ENCODE measurements around the gene ATP2B1.

Gene ATP2B1

GRCh38 chr12:89662623-89663022 lies 46.0 kb downstream of the ATP2B1 start:
- in situ Hi-C loops (cut with HindIII; ENCODE audit: low sequenced_read_pairs), result no loop called here

- in situ Hi-C loops (cut with HindIII; ENCODE audit: low sequenced_read_pairs), result no loop called here
Measured at GRCh38 chr12:89661706-89662330, 46.8 kb downstream of the ATP2B1 start.

GRCh38 chr12:89657739-89658138 lies 50.9 kb downstream of the ATP2B1 start:
- in situ Hi-C loops (cut with HindIII; ENCODE audit: low sequenced_read_pairs), result no loop called here

- in situ Hi-C loops (cut with HindIII; ENCODE audit: low sequenced_read_pairs), result no loop called here
Measured at GRCh38 chr12:89657066-89657465, 51.6 kb downstream of the ATP2B1 start.

- in situ Hi-C loops (cut with HindIII; ENCODE audit: low sequenced_read_pairs), result no loop called here
Measured at GRCh38 chr12:89655841-89656240, 52.8 kb downstream of the ATP2B1 start.

GRCh38 chr12:89651192-89651591 lies 57.4 kb downstream of the ATP2B1 start:
- in situ Hi-C loops (cut with HindIII; ENCODE audit: low sequenced_read_pairs), result no loop called here

GRCh38 chr12:89650239-89650638 lies 58.4 kb downstream of the ATP2B1 start:
- in situ Hi-C loops (cut with HindIII; ENCODE audit: low sequenced_read_pairs), result no loop called here

- in situ Hi-C loops (cut with HindIII; ENCODE audit: low sequenced_read_pairs), result no loop called here
Measured at GRCh38 chr12:89649820-89650219, 58.8 kb downstream of the ATP2B1 start.

- in situ Hi-C loops (cut with HindIII; ENCODE audit: low sequenced_read_pairs), result no loop called here
Measured at GRCh38 chr12:89649139-89649538, 59.5 kb downstream of the ATP2B1 start.

GRCh38 chr12:89648211-89648930 lies 60.3 kb downstream of the ATP2B1 start:
- in situ Hi-C loops (cut with HindIII; ENCODE audit: low sequenced_read_pairs), result no loop called here

GRCh38 chr12:89645434-89645833 lies 63.2 kb downstream of the ATP2B1 start:
- in situ Hi-C loops (cut with HindIII; ENCODE audit: low sequenced_read_pairs), result no loop called here

GRCh38 chr12:89642959-89643358 lies 65.7 kb downstream of the ATP2B1 start:
- in situ Hi-C loops (cut with HindIII; ENCODE audit: low sequenced_read_pairs), result no loop called here

- in situ Hi-C loops (cut with HindIII; ENCODE audit: low sequenced_read_pairs), result no loop called here
Measured at GRCh38 chr12:89636776-89637160, 71.9 kb downstream of the ATP2B1 start.

GRCh38 chr12:89636052-89636775 lies 72.4 kb downstream of the ATP2B1 start:
- in situ Hi-C loops (cut with HindIII; ENCODE audit: low sequenced_read_pairs), result no loop called here

GRCh38 chr12:89634508-89634907 lies 74.1 kb downstream of the ATP2B1 start:
- in situ Hi-C loops (cut with HindIII; ENCODE audit: low sequenced_read_pairs), result no loop called here

GRCh38 chr12:89632778-89633177 lies 75.9 kb downstream of the ATP2B1 start:
- in situ Hi-C loops (cut with HindIII; ENCODE audit: low sequenced_read_pairs), result no loop called here

GRCh38 chr12:89622115-89622514 lies 86.5 kb downstream of the ATP2B1 start:
- in situ Hi-C loops (cut with HindIII; ENCODE audit: low sequenced_read_pairs), result no loop called here

- in situ Hi-C loops (cut with HindIII; ENCODE audit: low sequenced_read_pairs), result no loop called here
Measured at GRCh38 chr12:89621521-89621920, 87.1 kb downstream of the ATP2B1 start.

GRCh38 chr12:89619764-89620163 lies 88.9 kb downstream of the ATP2B1 start:
- in situ Hi-C loops (cut with HindIII; ENCODE audit: low sequenced_read_pairs), result no loop called here

GRCh38 chr12:89618113-89618862 lies 90.3 kb downstream of the ATP2B1 start:
- in situ Hi-C loops (cut with HindIII; ENCODE audit: low sequenced_read_pairs), result no loop called here

- in situ Hi-C loops (cut with HindIII; ENCODE audit: low sequenced_read_pairs), result no loop called here
Measured at GRCh38 chr12:89610366-89610765, 98.3 kb downstream of the ATP2B1 start.

All from endothelial cell of hepatic sinusoid (primary cell).